CD4-positive, alpha-beta T cell treated with Interleukin-4 for 4 hours (primary cell): ENCODE data around the gene MOGAT1.

ENCODE experiments used
- DNase-seq: peaks from one replicate; pipeline ENCODE4 v3.0.0-alpha.2; 2020

Gene MOGAT1

GRCh38 chr2:222671259-222672067, at the start of gene MOGAT1:
TSS of gene MOGAT1 (plus strand) at chr2:222671658. CDS start at chr2:222671786, 128 bp downstream.
- DNase-seq = no peak

- DNase-seq = no peak
These were observed 49.6 kb upstream of the MOGAT1 start for GRCh38 chr2:222621893-222622292.

GRCh38 chr2:222622910-222623309, 48.5 kb upstream of the MOGAT1 start:
- no peak for DNase-seq

GRCh38 chr2:222623756-222624309, 47.6 kb upstream of the MOGAT1 start:
- no peak for DNase-seq

GRCh38 chr2:222627764-222628163, 43.7 kb upstream of the MOGAT1 start:
- no peak for DNase-seq

GRCh38 chr2:222635295-222635694, 36.2 kb upstream of the MOGAT1 start:
- DNase-seq = no peak

GRCh38 chr2:222637067-222637466, 34.4 kb upstream of the MOGAT1 start:
- no peak for DNase-seq

- no peak for DNase-seq
These were observed 30.1 kb upstream of the MOGAT1 start for GRCh38 chr2:222641336-222641735.

GRCh38 chr2:222643134-222643533, 28.3 kb upstream of the MOGAT1 start:
- no peak for DNase-seq

- DNase-seq = no peak
These were observed 25.4 kb upstream of the MOGAT1 start for GRCh38 chr2:222646008-222646407.

- no peak for DNase-seq
These were observed 21.7 kb upstream of the MOGAT1 start for GRCh38 chr2:222649801-222650200.

GRCh38 chr2:222651718-222652418, 19.6 kb upstream of the MOGAT1 start:
- no peak for DNase-seq

GRCh38 chr2:222652491-222653255, 18.8 kb upstream of the MOGAT1 start:
- peak; percentile 18 for DNase-seq

- DNase-seq = no peak
These were observed 18.2 kb upstream of the MOGAT1 start for GRCh38 chr2:222653280-222653679.

GRCh38 chr2:222655787-222656525, 15.5 kb upstream of the MOGAT1 start, which contains the start of gene FARSB:
TSS of gene FARSB (minus strand) at chr2:222656092. CDS start at chr2:222656073, 19 bp downstream.
- DNase-seq = peak; percentile 96

- no peak for DNase-seq
These were observed 14.7 kb upstream of the MOGAT1 start for GRCh38 chr2:222656526-222657446.

- no peak for DNase-seq
These were observed 8.0 kb upstream of the MOGAT1 start for GRCh38 chr2:222663479-222663878.

- DNase-seq = no peak
These were observed 2.8 kb upstream of the MOGAT1 start for GRCh38 chr2:222668494-222669154.

- DNase-seq = no peak
These were observed 2.1 kb upstream of the MOGAT1 start for GRCh38 chr2:222669353-222669752.

- no peak for DNase-seq
These were observed 1.0 kb upstream of the MOGAT1 start for GRCh38 chr2:222670191-222671038.
